Occipital lobe (tissue), 2 donors: ENCODE results near the gene FAM184A. TPM values are rescaled to one million over a fixed set of nuclear protein-coding genes. Genes with fewer than 3 reads are reported as not detected.
"Not testable (repeated sequence)": the region's sequence is repeated elsewhere in the genome, so short reads cannot be mapped to it uniquely, and the experiment has no call there.

Experiments used
- DNase-seq: peaks from one replicate; lab custom pipeline; 2025; lab: John Stamatoyannopoulos, UW
- total RNA-seq: library from RNA; depleted of rRNA; stranded (reverse); fragments of >200 nt; gene quantifications from one replicate; pipeline ENCODE4 v1.2.3, GENCODE V29; 2014

Gene FAM184A
- total RNA-seq, 1 donor from 2014 or later: 37.3 TPM

DNA sequence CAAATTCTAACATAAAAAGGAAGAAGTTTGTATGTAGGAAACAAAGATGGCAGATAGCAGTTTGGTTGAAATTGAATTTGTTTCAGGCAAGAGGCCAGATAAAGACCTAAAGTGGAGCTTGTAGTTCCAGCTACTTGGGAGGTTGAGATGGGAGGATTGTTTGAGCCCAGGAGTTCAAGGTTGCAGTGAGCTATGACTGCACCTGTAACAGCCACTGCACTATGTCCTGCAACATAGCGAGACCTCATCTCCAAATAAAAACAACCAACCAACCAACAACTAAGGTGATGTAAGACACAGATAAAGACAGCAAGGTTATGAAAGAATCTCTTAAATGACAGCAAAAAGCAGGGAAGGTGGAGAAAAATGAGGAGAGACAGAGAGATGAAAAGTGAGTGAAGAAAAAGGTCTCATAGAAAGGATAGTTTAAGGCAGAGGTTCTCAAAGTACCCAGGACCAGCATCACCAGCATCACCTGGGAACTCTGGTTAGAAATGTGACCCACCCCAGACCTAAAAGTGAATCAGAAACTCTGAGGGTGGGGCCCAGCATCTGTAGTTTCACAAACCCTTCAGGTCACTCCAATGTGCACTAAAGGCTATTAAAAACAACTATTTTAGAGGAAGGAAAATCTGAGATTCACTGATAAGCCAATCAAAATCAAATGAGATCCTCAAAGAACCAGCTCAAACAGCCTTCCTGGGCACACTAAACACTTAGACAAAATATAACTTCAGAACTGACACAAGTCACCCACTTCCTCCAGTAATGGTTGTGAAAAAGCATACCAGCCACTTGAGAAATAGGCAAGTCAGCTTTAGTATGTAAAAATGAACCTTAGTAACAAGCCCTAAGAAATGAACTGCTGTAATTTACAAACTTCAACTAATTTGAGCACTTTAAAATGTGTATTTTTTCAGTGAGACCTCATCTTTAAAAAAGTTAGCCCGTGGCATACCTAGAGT lies 57.6 kb downstream of the FAM184A start:
- no peak for DNase-seq

DNA sequence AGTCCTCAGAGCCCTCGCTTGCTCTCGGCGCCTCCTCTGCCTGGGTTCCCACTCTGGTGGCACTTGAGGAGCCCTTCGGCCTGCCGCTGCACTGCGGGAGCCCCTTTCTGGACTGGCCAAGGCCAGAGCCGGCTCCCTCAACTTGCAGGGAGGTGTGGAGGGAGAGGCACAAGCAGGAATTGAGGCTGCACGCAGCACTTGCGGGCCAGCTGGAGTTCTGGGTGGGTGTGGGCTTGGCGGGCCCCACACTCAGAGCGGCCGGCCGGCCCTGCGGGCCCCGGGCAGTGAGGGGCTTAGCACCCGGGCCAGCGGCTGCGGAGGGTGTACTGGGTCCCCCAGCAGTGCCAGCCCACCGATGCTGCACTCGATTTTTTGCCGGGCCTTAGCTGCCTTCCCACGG lies 63.3 kb downstream of the FAM184A start:
- not testable (repeated sequence) for DNase-seq

DNA sequence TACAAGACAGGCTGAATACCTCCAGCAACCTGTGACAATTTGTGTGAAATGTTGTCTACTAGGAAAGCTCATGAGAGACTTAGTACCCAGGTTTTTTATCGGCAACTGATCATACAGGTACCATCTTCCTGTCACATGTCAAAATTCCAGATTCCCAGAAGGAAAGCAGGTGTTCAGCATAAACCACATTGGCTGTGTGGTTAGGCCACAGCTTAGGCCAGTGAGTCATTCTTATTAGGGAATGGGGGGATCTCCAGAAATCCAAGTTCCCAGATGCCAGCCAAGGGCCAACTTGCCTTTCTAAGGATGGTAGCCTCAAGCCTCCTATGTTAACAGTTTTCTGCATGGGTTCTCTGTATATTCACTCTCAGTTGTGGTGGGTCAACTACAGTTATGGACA lies 65.9 kb downstream of the FAM184A start:
- DNase-seq: no peak

DNA sequence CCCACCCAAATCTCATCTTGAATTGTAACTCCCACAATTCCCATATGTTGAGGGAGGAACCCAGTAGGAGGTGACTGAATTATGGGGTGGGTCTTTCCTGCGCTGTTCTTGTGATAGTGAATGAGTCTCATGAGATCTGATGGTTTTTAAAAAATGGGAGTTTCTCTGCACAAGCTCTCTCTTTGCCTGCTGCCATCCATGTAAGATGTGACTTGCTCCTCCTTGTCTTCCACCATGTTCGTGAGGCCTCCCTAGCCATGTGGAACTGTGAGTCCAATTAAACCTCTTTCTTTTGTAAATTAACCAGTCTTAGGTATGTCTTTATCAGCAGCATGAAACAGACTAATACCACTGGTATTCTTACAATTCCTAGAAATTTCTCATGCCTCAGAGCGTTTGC lies 69.2 kb downstream of the FAM184A start:
- not testable (repeated sequence) for DNase-seq

DNA sequence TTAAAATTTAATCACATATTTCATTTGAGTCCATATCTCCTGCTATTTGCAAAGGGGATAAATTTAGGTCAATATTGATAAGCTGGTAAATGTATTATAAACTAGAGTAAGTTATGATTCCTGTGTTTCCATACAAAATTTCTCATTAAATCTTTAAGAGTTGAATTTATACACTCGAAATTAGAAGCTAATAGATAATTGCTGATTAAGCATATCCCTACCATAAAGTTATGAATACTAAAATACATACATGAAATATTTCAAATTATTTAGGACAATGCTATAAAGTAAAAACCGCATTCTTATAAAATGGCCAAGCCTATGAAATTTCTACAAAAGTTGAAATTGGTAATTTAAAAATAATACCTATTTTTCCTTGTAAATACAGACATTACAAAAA lies 71.5 kb downstream of the FAM184A start:
- DNase-seq: no peak

DNA sequence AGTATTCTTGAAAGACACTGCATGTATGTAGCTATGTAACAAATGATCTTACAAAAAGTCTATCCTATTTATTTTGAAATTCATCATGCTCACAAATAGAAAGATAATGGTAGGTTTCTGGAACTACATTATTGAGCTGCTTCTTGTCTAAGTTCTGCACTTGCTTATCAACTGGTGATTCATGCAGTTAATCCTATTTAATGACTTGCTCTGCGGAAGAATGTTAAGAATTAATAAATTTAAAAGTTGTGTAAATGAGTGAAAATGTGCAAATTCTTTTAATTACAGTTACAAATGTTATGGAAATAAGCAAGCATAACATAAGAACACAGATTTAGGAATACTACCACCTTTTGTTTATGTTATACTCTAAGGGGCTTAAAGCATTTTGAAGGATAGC lies 76.4 kb downstream of the FAM184A start:
- DNase-seq: no peak

DNA sequence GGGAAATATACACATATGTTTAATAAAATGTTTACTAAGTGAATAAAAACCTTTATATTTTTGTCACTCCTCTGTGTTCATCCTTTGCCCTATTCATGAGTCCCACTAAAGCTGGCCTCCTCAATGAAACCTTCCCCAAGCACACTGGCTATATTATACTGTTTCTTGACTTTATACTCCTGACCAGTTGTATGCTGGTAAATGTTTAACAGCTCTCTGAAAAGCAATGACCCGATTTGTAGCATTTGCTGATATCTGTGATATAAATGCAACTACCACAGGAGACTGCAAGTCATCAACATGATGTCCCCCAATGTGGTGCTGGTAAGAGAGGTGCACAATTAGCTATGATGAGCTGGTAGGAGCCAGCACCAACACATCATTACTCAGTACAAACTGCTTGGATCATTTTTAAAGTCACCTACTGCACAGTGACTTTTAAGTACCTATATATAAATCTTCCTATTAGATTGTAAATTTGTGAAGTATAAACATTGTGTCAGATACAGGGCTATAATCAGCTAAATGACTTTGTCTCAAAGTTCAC lies 78.9 kb downstream of the FAM184A start:
- DNase-seq: no peak

DNA sequence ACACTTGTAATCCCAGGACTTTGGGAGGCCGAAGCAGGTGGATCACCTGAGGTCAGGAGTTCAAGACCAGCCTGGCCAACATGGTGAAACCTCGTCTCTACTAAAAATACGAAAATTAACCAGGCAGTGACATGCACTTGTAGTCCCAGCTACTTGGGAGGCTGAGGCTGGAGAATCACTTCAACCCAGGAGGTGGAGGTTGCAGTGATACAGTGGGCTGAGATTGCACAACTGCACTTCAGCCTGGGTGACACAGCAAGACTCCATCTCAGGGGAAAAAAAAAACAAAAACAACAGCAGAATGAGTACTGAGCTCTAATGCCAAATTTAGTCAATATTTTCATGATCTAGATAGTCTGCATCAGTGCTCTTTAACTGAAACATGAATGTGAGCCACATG lies 81.0 kb downstream of the FAM184A start:
- not testable (repeated sequence) for DNase-seq

DNA sequence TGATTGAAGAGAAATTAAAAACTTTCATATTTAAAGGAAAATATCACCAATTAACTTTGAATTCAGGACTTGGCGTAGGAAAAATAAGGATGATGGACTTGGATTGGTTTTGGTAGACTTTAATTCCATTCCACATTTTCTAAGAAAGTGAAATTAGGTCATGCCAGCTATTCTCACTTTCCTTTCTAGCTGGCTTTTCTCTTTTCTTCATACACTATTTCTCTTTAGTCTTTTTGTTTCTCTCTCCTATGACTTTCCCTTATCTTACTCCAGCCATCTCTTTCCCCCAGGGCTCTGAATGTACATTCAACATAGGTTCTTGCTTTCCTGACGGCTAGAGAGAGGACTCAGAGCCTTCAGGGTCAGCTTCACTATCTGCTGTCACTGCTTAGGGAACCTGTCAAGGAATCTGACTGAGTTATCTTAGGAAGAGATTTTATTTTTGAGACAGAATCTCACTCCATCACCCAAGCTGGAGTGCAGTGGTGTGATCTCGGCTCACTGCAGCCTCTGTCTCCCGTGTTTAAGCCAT lies 82.1 kb downstream of the FAM184A start:
- DNase-seq: no peak

DNA sequence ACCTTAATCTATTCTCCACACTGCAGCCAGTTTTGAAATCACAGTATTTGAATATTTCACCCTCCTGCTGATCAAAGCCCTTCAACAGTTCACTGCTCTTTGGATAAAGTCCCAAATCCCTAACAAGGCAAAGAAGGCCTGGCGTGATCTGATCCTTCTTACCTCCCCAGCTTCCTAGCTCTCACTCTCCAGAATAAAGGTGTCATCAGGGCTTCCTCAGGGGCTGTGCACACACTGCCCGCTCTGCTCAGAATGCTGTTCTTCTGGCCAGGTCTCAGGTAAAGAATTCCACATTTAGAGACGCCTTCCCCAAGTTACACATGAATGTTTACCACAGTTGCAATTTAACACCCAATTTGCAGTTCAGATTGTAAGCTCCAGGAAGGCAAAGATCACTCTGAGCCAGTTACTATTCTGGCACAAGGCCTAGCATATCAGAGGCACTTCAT lies 84.6 kb downstream of the FAM184A start:
- DNase-seq: no peak

DNA sequence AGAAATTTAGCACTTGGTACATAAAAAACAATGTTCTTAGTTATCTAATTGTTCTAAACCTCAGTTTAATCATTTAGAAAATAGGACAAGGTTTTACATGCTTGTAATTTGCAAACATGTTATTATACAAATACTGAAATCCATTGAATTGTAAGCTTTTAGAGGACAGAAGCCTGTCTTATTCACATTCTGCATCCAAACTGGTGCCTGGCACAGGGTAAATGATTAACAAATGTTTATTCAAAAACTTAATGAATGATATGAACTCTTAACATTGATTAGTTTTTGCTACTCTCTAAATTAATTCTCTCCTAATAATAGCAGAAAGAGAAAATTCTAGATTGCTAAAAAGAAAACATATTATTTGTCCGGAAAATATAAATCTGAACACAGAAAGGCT lies 85.1 kb downstream of the FAM184A start:
- DNase-seq: no peak

DNA sequence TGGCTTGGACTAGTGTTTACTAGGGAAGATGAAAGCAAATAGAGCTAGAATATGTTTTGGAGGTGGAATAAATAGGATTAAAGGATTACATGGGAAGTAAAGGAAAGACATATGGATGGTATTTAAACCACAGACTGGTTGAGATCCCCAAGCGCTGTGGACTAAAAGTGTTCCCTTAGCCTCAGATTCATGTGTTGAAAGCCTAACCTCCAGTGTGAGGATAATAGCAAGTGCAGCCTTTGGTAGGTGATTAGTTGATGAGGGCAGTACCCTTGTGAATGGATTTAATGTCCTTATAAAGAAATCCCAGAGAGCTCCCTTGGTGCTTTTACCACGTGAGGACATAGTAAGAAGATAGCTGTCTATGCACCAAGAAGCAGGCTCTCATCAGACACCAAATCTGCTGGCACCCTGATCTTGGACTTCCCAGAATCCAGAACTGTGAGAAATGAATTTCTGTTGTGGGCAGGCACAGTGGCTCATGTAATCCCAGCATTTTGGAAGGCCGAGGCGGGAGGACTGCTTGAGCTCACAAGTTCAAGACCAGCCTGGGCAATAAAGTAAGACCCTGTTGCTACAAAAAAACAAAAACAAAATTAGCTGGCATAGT lies 86.2 kb downstream of the FAM184A start:
- no peak for DNase-seq

DNA sequence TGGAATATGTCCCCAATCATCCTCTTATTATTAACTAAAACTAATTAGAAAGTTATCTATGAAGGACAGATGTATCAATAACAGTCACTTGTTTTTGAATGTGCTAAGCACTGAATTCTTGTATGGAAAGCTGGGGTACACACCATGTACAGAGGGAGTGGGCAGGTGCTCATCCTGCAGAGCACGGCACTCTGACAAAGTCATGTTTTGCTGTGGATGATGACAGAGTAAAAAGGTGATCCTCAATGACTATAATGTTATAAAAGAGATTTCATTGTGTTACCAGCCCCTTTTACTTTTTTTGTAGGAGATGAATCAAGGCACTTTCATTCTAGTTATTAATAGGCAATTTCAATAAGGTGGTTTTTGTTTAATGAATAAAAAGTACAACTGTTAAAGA lies 92.2 kb downstream of the FAM184A start:
- DNase-seq: no peak

DNA sequence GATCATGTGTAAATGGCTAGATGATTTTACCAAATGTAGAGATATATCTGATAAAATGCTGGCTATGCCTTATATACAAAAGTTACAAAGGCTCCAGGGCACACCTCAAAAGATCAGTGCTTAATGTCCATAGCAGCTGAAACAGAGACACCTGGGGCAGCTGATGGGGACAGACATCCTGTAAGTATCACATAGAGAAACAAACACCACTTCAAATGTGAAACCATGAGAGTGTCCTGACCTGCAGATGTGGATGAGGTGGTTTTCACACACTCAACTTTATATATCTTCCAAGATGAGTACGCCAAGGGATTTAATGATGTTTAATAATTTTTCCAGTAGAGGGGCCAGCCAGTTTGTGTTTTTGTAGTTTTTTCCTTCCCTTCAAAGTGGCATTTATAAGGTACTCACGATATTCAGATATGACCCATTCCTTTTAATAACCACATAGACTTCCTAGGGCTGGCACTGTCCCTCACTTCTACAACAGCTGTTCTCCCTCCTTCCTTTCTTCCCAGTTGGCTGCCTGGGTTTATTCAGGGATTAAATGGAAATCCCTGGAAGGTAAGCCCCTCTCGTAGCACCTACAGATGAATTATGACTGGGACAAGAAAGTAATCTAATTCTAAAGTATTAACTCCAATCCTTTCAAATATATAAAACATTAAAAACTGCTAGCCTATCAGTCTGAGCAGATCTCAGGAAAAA lies 93.2 kb downstream of the FAM184A start:
- DNase-seq: no peak

DNA sequence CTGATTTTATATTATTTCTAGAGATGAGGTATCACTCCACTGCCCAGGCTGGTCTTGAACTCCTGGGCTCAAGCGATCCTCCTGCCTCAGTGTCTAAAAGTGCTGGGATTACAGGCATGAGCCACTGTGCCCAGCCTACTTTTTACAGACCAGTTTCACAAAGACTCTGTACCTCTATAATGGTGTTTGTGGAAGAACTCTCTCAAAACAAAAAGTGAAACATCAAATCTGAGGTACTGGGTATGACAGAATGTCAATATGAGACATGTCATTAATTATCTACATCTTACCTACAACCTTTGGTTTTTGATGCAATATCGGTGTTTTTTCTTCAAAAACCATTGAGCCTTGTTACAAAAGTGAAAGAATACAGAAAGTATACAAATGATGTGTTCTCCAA lies 94.1 kb downstream of the FAM184A start:
- DNase-seq: no peak

DNA sequence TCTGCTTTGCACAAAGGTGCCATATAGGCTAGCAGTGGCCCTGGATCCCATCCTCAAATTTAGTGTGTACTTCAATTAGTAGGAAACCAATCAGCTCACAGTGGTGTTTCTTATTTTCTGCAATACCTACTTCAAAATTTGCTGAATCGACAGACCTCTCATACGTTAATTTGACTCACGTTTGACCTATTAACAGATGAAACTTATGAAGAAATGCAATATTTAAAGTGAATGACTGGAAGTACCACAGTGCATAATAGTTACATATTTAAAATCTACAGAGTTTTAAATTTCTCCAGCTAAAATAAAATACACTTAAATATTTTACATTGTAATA lies 95.9 kb downstream of the FAM184A start:
- DNase-seq: no peak

DNA sequence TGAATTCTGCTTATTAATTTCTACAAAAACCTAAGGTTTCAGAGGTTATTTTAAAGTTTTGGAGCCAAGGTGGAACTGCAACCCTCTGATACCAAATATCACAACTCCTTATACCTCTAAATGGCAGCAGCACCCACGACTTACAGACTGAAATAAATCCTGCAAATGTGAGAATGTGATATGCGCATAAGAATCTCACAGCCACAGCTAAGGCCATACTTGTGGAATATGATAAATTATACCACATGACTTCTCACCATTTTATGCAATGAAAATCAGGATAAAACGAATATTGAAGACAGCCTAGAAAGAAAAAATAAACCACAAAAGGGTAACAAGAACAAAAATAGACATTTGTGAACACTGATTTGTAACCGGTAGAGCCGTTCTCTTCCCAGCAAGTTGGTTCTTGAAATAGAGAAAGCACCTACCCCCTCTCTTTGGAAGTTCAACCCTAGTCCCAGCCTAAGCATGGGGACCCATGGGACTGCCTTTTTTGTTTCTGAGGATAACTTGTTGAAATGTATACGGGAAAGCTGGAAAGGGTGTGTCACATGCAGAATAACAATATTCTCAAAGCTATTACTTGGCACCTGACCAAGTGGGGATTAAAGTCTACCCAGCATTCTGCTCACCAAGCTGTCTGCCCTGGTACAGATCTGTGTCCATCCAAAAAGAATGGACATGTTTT lies 96.4 kb downstream of the FAM184A start:
- DNase-seq: no peak

DNA sequence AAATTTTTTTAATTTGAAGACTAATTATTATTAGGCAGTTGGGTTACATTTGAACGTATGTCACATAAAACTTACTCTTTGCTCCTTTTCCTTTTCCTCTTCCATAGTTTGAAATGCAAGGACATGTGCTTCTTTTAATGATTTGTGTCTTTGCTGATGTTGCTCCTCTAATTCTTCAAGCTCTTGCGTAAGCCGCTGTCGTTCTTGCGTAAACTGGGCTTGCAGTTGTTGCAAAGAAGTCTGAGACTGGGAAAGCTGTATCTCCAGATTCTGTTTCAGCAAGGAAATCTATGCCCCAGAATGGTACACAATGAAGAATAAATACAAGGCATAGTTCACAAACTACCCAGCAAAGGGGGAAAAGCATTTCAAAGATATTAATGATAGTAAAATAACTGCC lies 98.4 kb downstream of the FAM184A start:
- DNase-seq: no peak

DNA sequence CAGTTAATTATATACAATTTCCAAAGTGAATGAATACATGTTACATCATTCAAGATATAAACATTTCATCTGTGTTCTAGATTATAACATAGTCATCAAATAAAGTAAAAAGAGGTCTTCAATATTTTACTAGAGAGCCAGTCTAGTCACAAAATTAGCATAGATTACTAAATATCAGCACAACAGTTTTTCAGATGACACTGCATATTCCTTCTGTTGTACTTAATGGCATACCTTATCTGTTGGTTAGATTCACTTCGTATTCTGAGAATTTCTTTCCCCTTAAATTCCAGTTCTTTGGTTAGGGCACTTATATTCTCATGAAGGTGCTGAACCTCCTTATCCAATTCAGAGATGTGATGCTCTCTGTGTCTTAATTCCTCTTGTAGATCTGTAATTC lies 103.7 kb downstream of the FAM184A start:
- DNase-seq: no peak

DNA sequence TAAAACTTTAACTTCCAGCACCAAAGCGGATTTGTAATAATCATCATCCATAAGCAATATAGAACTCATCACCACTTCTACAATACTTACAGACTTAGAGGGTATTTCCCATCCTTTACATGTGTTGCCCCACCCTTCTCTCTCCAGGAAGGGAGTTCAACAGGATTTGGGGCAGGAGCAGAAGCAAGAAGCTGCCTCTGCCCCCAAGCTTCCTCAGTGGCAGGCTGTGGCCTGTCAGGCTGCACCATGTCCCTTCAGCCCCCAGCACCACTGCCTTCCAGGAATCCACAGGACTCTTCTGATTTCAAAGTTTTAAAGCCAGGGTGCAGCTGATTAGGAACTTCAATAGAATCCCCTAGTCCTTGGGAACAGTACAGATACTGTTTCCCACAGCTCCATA lies 106.8 kb downstream of the FAM184A start:
- no peak for DNase-seq

DNA sequence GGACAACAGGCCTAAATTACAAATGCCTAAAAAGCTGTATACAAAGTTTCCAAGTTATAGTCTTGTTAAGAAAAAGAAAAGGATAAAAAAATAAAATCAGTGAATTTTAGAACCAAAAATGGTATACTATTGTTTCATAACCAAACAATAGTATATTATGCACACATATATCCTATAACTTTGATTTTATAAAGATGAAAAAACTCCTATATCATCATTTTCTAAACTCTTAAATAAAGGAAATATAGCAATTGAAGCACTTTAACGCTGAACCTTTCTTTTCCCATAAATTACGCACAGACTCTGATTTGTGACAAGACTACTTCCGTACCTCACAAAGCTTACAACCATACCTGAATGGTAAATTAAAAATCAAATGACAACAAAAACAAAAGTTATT lies 107.6 kb downstream of the FAM184A start:
- DNase-seq: no peak
